HepG2 (cell line): Measurements from ENCODE around the gene ZFAND3. TPM values are rescaled to one million over a fixed set of nuclear protein-coding genes. Genes with fewer than 3 reads are reported as not detected.

Experiments
- ATAC-seq: fragments of 200-7000 bp; cut with Tn5 transposase; 3 replicates; pipeline ENCODE4 v1.9.1; 2020; ENCODE audit warnings: mild to moderate bottlenecking, moderate library complexity
- BruUV-seq: library from RNA; stranded (reverse); fragments of 400-500 nt; replicated peaks from 2 replicates; lab custom pipeline; 2021; lab: Mats Ljungman, UMichigan
- CTCF ChIA-PET: fragments of 300-600 bp; formaldehyde crosslinking; extraction: SDS; loops from one replicate; lab custom pipeline; 2021; ENCODE audit warnings: low total read pairs, inconsistent platforms, low intra/inter-chr PET ratio; lab: Yijun Ruan, JAX
- POLR2A ChIA-PET: fragments of 350-600 bp; sonication (Branson Sonifier 250); formaldehyde crosslinking; loops from one replicate; lab custom pipeline; 2020; ENCODE audit warnings: antibody characterized with exemption, inconsistent platforms; lab: Yijun Ruan, JAX
- DNase-seq: peaks from one replicate; pipeline ENCODE4 v3.0.0-alpha.2; 2015; ENCODE audit warnings: low spot score
- FAIRE-seq: peaks from 3 replicates; lab custom pipeline; 2011; peaks lifted over from hg19 to GRCh38; lab: Jason Lieb, UNC
- H2AFZ ChIP-seq: one replicate; pipeline ENCODE4 v1.6.1; 2011; ENCODE audit warnings: low read length, inconsistent platforms
- H3K27ac ChIP-seq: fragments of 300-600 bp; 3 replicates; pipeline ENCODE4 v1.8.0; 2011; ENCODE audit warnings: mixed run types, mild to moderate bottlenecking, mixed read lengths, low read length, inconsistent platforms; ENCODE audit not compliant: insufficient read depth; ENCODE audit errors: extremely low read length
- H3K27me3 ChIP-seq, 2 experiments: fragments of 200-600 bp in 1 of 2; 2 replicates in 1 of 2; 3 replicates in 1 of 2; pipeline versions ENCODE4 v1.6.0 to v1.8.0; 2011; ENCODE audit warnings: low read length in 2 of 2, mild to moderate bottlenecking in 2 of 2, moderate library complexity in 2 of 2, inconsistent platforms in 1 of 2; ENCODE audit not compliant: insufficient read depth in 2 of 2, control insufficient read depth in 1 of 2
- H3K36me3 ChIP-seq, 2 experiments: fragments of 200-600 bp in 1 of 2; replicated peaks in 1 of 2; 2 replicates in 1 of 2; 3 replicates in 1 of 2; pipeline versions ENCODE4 v1.5.1 to v1.8.0; 2011; ENCODE audit warnings: low read length in 2 of 2, inconsistent platforms in 1 of 2; ENCODE audit not compliant: insufficient read depth in 2 of 2, control insufficient read depth in 1 of 2
- H3K4me1 ChIP-seq: 2 replicates; pipeline ENCODE4 v1.5.1; 2012; ENCODE audit warnings: low read length, inconsistent platforms; ENCODE audit not compliant: insufficient read depth
- H3K4me2 ChIP-seq: 2 replicates; pipeline ENCODE4 v1.6.0; 2011; ENCODE audit warnings: low read depth, low read length, inconsistent platforms
- H3K4me3 ChIP-seq, 3 experiments: fragments of 200-600 bp in 1 of 3; sonication (generic), shearing (Covaris generic) in 1 of 3; replicated peaks in 1 of 3; 2 replicates each; pipeline ENCODE4 v1.5.1; 2011 to 2016; ENCODE audit warnings: low read length in 3 of 3, inconsistent platforms in 2 of 3, low read depth in 2 of 3, mild to moderate bottlenecking in 2 of 3, control low read depth in 1 of 3, mixed read lengths in 1 of 3; ENCODE audit not compliant: insufficient read depth in 1 of 3
- H3K79me2 ChIP-seq: one replicate; pipeline ENCODE4 v1.6.1; 2011; ENCODE audit warnings: low read length, inconsistent platforms; ENCODE audit not compliant: insufficient read depth
- H3K9ac ChIP-seq: 2 replicates; pipeline ENCODE4 v1.6.0; 2011; ENCODE audit warnings: mild to moderate bottlenecking, low read depth, low read length, inconsistent platforms; ENCODE audit not compliant: insufficient read depth
- H3K9me3 ChIP-seq: 2 replicates; pipeline ENCODE4 v1.5.1; 2012; ENCODE audit warnings: mild to moderate bottlenecking, low read length
- H4K20me1 ChIP-seq: 2 replicates; pipeline ENCODE4 v1.6.0; 2011; ENCODE audit warnings: inconsistent platforms, mild to moderate bottlenecking, low read length, moderate library complexity; ENCODE audit not compliant: insufficient read depth
- EZH2 ChIP-seq: conservative IDR thresholded peaks from 2 replicates; pipeline ENCODE4 v1.6.1; 2012; ENCODE audit warnings: mild to moderate bottlenecking, low read depth, low read length, moderate library complexity
- POLR2G ChIP-seq: fragments of 200-400 bp; formaldehyde crosslinking; IDR thresholded peaks from 2 replicates; pipeline ENCODE4 v1.6.1; 2018; ENCODE audit warnings: mild to moderate bottlenecking, low read depth, low read length, moderate library complexity
- YY1 ChIP-seq: IDR thresholded peaks from 2 replicates; pipeline ENCODE4 v1.6.1; 2011; ENCODE audit warnings: low read length, low read depth, moderate library complexity, mild to moderate bottlenecking; ENCODE audit not compliant: insufficient read depth, insufficient replicate concordance
- ZFYVE20 ChIP-seq: sonication (generic); formaldehyde crosslinking; IDR thresholded peaks from 2 replicates; pipeline ENCODE4 v1.8.0; 2023; ENCODE audit warnings: low read depth, mild to moderate bottlenecking, moderate library complexity, missing genetic modification reagents, borderline replicate concordance
- ZNF484 ChIP-seq: sonication (generic); formaldehyde crosslinking; IDR thresholded peaks from 2 replicates; pipeline ENCODE4 v1.5.1; 2020; ENCODE audit warnings: mild to moderate bottlenecking, low read depth, missing genetic modification reagents, borderline replicate concordance
- WGBS: methylation state at CpG from one replicate; pipeline ENCODE4 v1.1.6; 2017; ENCODE audit warnings: low lambda C conversion rate; 5-methylcytosine and 5-hydroxymethylcytosine counted together
- in situ Hi-C: cut with HindIII; loops from 2 replicates; pipeline ENCODE4 v1.10.0; 2017; ENCODE audit warnings: low pct_unique_long_range_greater_than_20kb; ENCODE audit not compliant: extremely low pct_ligation_motif_present
- intact Hi-C: fragments of 100-400 bp; cut with micrococcal nuclease; formaldehyde crosslinking; loops from one replicate; pipeline ENCODE4 v1.10.0; 2022; ENCODE audit not compliant: unreplicated experiment
- polyA plus RNA-seq, 8 experiments: library from polyadenylated mRNA; depleted of rRNA in 3 of 8; stranded (reverse) in 7 of 8; unstranded in 1 of 8; fragments of >200 nt; fragmentation: Illumina TruSeq in 4 of 8; extraction: Trizol in 4 of 8; gene quantifications; 2 replicates each; pipeline versions ENCODE4 v1.2.1 to v1.2.3, GENCODE V29; 2011 to 2016; ENCODE audit warnings: low read depth in 4 of 8, missing spikeins in 1 of 8, mixed read lengths in 1 of 8; ENCODE audit not compliant: insufficient read depth in 1 of 8
- total RNA-seq, 5 experiments: library from RNA; depleted of rRNA; stranded (reverse); fragments of >200 nt; fragmentation: Illumina TruSeq; extraction: Trizol; gene quantifications; 2 replicates each; pipeline ENCODE4 v1.2.3, GENCODE V29; 2016; ENCODE audit warnings: low read depth in 1 of 5
- TF ChIP-seq, protein P1 (sequence below): sonication (generic); formaldehyde crosslinking; conservative IDR thresholded peaks from 2 replicates; pipeline ENCODE4 v1.5.0; 2020; ENCODE audit warnings: missing genetic modification reagents
- TF ChIP-seq, protein P2 (sequence below): sonication (generic); formaldehyde crosslinking; IDR thresholded peaks from 2 replicates; pipeline ENCODE4 v1.4.0; 2020; ENCODE audit warnings: missing genetic modification reagents; ENCODE audit errors: not compliant biosample characterization
- TF ChIP-seq, protein P3 (sequence below): sonication (generic); formaldehyde crosslinking; IDR thresholded peaks from 2 replicates; pipeline ENCODE4 v1.4.0; 2020; ENCODE audit warnings: missing genetic modification reagents, borderline replicate concordance
- TF ChIP-seq, protein P4 (sequence below): sonication (generic); formaldehyde crosslinking; IDR thresholded peaks from 2 replicates; pipeline ENCODE4 v1.4.0; 2020; ENCODE audit warnings: mild to moderate bottlenecking, missing genetic modification reagents
- TF ChIP-seq, protein P5 (sequence below): sonication (generic); formaldehyde crosslinking; IDR thresholded peaks from 2 replicates; pipeline ENCODE4 v1.5.0; 2020; ENCODE audit warnings: missing genetic modification reagents
- TF ChIP-seq, protein P6 (sequence below): sonication (generic); formaldehyde crosslinking; conservative IDR thresholded peaks from 2 replicates; pipeline ENCODE4 v1.4.0; 2020; ENCODE audit warnings: missing genetic modification reagents

The ZFAND3 gene
- total and polyA plus RNA-seq, 2 of the 13 experiments (the other 11 are each of a cell fraction or from before 2014, with no cell fraction given) = 16.4 to 17.1 TPM

DNA sequence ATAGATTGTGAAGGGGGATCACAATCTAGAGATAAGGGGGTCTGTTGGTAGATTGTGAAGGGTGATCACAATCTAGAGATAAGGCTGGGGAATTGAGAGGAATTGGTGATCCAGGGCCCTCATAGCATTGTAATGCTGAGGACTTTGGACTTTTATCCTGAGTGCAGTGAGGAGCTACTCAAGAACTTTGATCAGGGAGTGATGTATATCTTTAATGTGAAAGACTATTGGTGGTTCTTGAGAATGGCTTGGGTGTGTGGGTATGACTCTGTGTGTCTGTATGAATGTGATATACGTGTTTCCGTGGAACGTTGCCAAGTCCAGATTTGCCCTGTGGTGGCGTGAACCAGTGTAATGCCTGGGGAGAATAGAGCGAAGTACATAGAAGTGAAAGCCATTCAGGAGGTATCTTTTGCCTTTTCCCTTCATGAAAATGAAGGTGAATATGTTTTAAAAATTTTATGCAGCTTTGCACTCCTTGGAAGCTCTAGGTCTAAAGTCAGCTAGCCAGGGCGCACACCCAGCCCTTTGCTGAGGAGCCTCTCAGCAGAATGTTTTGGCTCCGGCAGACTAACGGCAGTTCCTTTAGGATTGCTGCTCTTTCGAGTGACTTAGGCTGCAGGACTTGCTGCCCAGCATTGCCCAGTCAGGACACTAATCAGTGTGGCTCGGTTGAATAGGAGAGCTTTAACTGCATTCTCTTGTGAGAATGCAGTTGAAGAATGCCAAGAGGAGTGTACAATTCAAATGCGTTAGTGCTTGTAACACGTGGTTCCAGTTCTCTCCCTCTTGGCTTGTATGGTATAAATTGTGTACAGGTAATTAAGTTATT, 3.5 kb downstream of the ZFAND3 start (continued):
- TF ChIP-seq, protein P1, sequence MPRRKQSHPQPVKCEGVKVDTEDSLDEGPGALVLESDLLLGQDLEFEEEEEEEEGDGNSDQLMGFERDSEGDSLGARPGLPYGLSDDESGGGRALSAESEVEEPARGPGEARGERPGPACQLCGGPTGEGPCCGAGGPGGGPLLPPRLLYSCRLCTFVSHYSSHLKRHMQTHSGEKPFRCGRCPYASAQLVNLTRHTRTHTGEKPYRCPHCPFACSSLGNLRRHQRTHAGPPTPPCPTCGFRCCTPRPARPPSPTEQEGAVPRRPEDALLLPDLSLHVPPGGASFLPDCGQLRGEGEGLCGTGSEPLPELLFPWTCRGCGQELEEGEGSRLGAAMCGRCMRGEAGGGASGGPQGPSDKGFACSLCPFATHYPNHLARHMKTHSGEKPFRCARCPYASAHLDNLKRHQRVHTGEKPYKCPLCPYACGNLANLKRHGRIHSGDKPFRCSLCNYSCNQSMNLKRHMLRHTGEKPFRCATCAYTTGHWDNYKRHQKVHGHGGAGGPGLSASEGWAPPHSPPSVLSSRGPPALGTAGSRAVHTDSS (CRISPR knock-in tag) = no peak

DNA sequence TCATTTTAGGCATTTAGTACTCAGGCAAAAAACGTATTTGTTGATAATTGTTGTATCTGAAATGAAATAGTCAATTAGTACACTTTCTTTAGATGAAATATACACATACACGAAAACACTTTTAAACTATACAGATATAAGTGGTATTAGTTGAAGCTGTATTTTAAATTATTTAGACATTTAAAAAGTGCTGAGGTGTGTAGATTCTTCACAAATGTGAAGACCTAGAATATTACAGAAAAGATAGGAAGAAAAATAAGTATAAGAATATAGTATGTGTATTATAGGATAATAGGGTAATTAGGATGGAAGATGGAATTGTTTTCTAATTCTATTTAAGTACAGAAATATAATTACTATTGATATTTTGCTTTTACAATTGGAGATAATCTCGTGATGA, 4.6 kb downstream of the ZFAND3 start:
- H4K20me1 ChIP-seq = peaks cover 56% of the 10 kb centered on the region
- no peak for FAIRE-seq
- no peak for TF ChIP-seq YY1
- TF ChIP-seq, protein P2, sequence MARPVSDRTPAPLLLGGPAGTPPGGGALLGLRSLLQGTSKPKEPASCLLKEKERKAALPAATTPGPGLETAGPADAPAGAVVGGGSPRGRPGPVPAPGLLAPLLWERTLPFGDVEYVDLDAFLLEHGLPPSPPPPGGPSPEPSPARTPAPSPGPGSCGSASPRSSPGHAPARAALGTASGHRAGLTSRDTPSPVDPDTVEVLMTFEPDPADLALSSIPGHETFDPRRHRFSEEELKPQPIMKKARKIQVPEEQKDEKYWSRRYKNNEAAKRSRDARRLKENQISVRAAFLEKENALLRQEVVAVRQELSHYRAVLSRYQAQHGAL (CRISPR knock-in tag) = no peak
- TF ChIP-seq, protein P3, sequence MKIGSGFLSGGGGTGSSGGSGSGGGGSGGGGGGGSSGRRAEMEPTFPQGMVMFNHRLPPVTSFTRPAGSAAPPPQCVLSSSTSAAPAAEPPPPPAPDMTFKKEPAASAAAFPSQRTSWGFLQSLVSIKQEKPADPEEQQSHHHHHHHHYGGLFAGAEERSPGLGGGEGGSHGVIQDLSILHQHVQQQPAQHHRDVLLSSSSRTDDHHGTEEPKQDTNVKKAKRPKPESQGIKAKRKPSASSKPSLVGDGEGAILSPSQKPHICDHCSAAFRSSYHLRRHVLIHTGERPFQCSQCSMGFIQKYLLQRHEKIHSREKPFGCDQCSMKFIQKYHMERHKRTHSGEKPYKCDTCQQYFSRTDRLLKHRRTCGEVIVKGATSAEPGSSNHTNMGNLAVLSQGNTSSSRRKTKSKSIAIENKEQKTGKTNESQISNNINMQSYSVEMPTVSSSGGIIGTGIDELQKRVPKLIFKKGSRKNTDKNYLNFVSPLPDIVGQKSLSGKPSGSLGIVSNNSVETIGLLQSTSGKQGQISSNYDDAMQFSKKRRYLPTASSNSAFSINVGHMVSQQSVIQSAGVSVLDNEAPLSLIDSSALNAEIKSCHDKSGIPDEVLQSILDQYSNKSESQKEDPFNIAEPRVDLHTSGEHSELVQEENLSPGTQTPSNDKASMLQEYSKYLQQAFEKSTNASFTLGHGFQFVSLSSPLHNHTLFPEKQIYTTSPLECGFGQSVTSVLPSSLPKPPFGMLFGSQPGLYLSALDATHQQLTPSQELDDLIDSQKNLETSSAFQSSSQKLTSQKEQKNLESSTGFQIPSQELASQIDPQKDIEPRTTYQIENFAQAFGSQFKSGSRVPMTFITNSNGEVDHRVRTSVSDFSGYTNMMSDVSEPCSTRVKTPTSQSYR = no peak
- TF ChIP-seq POLR2G = no peak
- TF ChIP-seq, protein P4, sequence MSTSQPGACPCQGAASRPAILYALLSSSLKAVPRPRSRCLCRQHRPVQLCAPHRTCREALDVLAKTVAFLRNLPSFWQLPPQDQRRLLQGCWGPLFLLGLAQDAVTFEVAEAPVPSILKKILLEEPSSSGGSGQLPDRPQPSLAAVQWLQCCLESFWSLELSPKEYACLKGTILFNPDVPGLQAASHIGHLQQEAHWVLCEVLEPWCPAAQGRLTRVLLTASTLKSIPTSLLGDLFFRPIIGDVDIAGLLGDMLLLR (CRISPR knock-in tag) = no peak
- TF ChIP-seq, protein P5, sequence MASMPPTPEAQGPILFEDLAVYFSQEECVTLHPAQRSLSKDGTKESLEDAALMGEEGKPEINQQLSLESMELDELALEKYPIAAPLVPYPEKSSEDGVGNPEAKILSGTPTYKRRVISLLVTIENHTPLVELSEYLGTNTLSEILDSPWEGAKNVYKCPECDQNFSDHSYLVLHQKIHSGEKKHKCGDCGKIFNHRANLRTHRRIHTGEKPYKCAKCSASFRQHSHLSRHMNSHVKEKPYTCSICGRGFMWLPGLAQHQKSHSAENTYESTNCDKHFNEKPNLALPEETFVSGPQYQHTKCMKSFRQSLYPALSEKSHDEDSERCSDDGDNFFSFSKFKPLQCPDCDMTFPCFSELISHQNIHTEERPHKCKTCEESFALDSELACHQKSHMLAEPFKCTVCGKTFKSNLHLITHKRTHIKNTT = no peak
- no peak for TF ChIP-seq ZFYVE20 (CRISPR knock-in tag)
- TF ChIP-seq, protein P6, sequence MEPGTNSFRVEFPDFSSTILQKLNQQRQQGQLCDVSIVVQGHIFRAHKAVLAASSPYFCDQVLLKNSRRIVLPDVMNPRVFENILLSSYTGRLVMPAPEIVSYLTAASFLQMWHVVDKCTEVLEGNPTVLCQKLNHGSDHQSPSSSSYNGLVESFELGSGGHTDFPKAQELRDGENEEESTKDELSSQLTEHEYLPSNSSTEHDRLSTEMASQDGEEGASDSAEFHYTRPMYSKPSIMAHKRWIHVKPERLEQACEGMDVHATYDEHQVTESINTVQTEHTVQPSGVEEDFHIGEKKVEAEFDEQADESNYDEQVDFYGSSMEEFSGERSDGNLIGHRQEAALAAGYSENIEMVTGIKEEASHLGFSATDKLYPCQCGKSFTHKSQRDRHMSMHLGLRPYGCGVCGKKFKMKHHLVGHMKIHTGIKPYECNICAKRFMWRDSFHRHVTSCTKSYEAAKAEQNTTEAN (CRISPR knock-in tag) = no peak
- no peak for TF ChIP-seq EZH2
- no peak for TF ChIP-seq ZNF484

More for the DNA sequence above, 4.6 kb downstream of the ZFAND3 start:
- Histone ChIP-seq H3K9me3 (no peaks in the 10 kb centered on the region), H3K27me3 (no peaks in the 10 kb centered on the region; a peak in 1 of 5 replicates), H2AFZ (no peak overlapping the region), H3K27ac (no peak overlapping the region), H3K36me3 (no peaks in the 10 kb centered on the region; a peak in 1 of 5 replicates), H3K79me2 (peaks cover 89% of the 10 kb centered on the region), H3K4me2 (no peak overlapping the region), H3K4me3 (no peak overlapping the region), H3K9ac (no peak overlapping the region), H3K4me1 (peaks cover 63% of the 10 kb centered on the region)
- WGBS = 96% methylated on average over 3 of the region's 3 CpGs
- POLR2A ChIA-PET = no interaction called here
- CTCF ChIA-PET = no interaction called here
- intact Hi-C loops (no loop called here), in situ Hi-C loops (no loop called here)
- ATAC-seq = no peak
- DNase-seq = no peak
- no TSS peak for BruUV-seq
